H54 (cell line): ENCODE measurements around the gene AZU1.
"Not testable (repeated sequence)": the region's sequence is repeated elsewhere in the genome, so short reads cannot be mapped to it uniquely, and the experiment has no call there.

Experiments
- DNase-seq: peaks from one replicate; pipeline ENCODE4 v3.0.0; 2011; ENCODE audit warnings: low spot score, mixed read lengths; ENCODE audit not compliant: insufficient read length
- FAIRE-seq: peaks from 3 replicates; lab custom pipeline; 2011; peaks lifted over from hg19 to GRCh38; lab: Jason Lieb, UNC
- POLR2A ChIP-seq: IDR thresholded peaks from 2 replicates; pipeline ENCODE4 v1.6.1; 2011; ENCODE audit warnings: low read depth, mild to moderate bottlenecking, low read length

AZU1 gene

DNA sequence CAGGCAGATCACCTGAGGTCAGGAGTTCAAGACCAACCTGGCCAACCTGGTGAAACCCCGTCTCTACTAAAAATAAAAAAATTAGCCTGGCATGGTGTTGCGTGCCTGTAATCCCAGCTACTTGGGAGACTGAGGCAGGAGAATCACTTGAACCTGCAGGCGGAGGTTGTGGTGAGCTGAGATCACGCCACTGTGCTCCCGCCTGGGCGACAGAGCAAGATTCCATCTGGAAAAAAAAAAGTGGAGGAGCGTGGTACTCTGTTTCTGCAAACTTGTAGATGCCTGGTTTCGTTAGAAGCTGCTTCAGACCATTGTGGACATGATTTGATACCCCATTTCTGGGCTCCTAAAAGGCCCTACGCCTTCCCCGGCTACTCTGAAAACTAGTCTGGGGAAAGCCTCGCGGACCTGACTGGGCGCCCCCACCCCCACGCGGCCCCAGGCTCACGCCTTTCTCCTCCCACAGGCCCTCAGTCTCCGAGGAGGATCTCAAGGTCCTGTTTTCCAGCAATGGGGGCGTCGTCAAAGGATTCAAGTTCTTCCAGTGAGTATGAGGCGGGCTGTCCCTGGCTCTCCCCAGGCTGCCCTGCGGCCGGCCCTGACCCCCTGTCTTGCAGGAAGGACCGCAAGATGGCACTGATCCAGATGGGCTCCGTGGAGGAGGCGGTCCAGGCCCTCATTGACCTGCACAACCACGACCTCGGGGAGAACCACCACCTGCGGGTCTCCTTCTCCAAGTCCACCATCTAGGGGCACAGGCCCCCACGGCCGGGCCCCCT lies 17.4 kb upstream of the AZU1 start:
- peak; percentile 18 for DNase-seq
- no peak for FAIRE-seq
- TF ChIP-seq POLR2A = no peak

DNA sequence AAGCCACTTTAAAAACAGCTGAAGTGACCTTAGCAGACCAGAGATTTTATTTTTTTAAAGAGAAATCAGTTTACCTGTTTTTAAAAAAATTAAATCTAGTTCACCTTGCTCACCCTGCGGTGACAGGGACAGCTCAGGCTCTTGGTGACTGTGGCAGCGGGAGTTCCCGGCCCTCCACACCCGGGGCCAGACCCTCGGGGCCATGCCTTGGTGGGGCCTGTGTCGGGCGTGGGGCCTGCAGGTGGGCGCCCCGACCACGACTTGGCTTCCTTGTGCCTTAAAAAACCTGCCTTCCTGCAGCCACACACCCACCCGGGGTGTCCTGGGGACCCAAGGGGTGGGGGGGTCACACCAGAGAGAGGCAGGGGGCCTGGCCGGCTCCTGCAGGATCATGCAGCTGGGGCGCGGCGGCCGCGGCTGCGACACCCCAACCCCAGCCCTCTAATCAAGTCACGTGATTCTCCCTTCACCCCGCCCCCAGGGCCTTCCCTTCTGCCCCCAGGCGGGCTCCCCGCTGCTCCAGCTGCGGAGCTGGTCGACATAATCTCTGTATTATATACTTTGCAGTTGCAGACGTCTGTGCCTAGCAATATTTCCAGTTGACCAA lies 16.7 kb upstream of the AZU1 start:
- no peak for FAIRE-seq
- no peak for TF ChIP-seq POLR2A
- DNase-seq = no peak

DNA sequence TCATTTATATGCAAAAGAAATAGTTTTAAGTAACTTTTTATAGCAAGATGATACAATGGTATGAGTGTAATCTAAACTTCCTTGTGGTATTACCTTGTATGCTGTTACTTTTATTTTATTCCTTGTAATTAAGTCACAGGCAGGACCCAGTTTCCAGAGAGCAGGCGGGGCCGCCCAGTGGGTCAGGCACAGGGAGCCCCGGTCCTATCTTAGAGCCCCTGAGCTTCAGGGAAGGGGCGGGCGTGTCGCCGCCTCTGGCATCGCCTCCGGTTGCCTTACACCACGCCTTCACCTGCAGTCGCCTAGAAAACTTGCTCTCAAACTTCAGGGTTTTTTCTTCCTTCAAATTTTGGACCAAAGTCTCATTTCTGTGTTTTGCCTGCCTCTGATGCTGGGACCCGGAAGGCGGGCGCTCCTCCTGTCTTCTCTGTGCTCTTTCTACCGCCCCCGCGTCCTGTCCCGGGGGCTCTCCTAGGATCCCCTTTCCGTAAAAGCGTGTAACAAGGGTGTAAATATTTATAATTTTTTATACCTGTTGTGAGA lies 16.1 kb upstream of the AZU1 start:
- no peak for TF ChIP-seq POLR2A
- FAIRE-seq (no peak), DNase-seq (no peak)

DNA sequence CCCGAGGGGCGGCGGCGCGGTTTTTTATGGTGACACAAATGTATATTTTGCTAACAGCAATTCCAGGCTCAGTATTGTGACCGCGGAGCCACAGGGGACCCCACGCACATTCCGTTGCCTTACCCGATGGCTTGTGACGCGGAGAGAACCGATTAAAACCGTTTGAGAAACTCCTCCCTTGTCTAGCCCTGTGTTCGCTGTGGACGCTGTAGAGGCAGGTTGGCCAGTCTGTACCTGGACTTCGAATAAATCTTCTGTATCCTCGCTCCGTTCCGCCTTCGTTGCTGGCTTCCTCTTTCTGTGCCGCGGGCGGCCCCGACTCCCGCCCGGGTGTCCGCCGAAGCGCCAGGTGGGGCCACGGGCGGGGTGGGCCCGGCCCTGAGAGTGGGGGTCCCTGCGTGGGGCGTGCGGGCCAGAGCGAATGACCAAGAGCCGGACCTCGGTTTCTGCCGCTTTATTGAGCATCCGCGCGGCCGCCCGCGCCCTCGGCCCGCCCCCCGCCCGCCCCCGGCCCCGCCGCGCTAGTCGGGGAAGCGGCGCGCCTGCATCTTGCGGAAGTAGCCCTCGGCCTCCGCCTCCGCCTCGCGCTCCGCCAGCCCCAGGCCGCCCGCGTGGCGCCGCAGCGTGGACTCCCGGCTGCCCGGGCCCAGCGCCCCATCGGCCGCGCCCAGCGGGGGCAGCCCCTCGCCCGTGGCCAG lies 15.4 kb upstream of the AZU1 start:
- FAIRE-seq = no peak
- no peak for DNase-seq
- TF ChIP-seq POLR2A = no peak

DNA sequence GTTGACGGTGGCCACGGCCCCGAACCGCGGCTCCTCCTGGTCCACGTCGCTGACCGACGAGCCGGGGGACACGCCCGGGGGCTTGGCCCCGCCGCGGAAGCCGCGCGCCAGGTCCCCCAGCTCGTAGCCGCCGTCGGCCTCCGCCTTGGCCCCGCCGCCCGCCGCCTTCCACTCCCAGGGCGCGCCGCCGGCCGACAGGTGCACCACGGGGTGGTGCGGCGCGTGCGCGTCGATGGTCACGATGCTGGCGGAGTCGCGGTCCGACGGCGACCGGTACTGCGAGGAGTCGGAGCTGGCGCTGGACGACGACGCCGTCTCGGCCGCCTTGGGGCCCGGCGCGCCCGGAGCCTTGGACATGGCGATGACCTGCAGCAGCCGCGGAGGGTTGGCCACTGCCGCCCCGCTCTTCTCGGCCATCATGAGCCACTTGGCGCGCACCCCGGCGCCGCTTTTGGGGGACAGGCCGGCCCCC lies 14.9 kb upstream of the AZU1 start:
- no peak for DNase-seq
- no peak for FAIRE-seq
- no peak for TF ChIP-seq POLR2A

DNA sequence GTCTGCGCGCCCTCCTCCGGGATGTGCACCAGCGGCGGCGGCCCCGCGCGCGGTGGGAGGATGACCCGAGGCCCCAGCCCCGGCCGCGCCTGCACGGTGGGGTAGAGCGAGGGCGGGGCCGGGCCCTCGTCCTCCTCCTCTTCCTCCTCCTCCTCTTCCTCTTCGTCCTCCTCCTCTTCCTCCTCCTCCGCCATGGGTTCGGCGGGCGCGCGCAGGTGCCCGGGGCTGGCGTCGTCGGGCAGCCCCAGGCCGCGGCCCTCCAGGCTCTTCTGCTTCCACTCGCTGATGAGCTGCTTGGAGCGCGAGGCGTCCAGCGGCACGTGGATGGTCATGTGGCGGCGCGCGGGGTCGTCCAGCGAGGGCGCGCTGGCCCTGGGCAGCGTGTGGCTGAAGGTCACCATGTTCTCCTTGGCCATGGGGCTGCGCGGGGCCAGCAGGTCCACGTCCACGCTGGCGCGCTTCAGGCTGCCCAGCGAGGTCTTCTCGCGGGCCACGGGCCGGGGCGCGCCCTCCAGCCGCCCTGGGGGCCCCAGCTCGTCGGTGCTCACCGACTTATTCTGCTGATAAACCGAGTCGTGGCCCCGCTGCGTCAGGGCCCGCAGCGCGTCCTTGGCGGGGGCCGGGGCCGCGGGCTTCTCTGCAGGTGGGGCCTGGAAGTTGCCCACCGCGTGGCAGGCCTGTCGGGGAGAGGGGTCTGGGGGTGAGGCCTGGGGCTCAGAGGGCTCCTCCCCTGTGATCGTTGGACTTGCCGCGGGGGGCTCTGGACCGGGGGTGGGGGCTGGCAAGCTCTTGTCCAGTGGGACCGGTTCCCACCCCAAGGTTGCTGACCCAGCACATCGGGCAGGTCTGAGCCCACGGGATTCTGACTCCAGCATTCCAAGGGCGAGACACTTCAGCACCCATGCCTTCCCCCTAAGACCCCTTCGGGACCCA lies 14.2 kb upstream of the AZU1 start:
- no peak for TF ChIP-seq POLR2A
- no peak for DNase-seq
- no peak for FAIRE-seq

DNA sequence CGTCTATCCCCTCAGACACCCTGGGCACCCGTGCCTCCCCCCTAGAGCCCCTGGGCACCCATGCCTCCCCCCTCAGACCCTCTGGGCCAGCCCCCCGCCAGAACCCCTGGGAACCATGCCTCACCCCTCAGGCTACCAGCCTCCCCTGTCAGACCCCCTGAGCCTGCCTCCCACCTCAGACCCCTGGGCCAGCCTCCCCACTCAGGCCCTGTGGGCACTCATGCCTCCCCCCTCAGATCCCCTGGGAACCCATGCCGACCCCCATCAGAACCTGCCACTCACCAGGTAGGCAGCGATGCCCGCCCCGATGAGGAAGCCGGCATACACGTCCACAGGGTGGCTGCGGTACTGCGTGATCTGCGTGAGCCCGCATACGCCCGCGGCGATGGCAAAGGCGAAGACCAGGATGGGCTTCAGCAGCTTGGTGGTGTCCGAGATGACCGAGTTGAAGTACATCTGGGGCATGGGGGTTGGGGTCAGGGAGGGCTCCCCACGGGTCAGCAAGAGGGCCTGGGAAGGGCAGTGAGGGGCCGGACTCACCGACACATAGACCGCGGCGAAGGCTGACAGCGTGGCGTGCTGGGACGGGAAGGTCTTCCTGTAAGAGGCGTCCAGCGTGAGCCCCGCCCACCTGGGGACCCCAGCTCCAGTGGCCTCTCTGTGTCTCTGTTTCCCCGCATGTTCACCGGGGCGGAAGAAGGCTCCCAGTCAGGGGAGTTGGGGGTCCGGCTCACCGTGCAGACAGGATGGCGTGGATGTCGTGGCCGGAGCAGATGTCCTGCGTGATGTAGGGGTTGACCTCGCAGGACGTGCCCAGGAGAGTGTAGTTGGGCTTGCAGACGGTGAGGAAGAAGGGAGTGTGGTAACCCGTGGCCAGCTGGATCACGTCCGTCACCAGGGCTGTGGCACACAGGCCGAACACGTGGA lies 13.2 kb upstream of the AZU1 start:
- DNase-seq (peak; percentile 17), FAIRE-seq (no peak)

DNA sequence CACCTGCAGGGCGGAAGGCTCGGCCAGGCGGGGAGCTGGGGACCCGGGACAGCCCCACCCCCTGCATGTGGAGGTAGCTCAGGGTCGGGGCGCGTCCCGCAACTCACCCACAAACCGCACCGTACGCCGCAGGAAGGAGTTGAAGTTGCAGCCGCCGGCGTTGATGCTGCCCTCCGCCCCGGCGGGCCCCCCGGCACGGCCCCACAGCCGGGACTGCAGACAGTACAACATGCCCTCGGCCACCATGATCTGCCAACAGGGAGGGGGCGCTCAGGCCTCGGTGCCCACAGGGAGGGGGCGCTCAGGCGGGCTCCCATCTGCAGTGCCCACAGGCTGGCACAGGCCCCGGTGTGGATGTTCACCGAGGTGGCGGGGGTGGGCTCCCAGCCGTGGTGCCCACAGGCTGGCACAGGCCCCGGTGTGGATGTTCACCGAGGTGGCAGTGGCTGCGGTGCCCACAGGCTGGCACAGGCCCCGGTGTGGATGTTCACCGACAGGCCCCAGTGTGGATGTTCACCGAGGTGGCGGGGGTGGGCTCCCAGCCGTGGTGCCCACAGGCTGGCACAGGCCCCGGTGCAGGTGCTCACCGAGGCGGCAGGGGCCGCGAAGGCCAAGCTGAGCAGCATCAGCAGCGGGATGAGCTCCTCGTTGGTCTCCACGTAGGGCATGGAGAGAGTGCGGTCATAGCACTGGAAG lies 12.4 kb upstream of the AZU1 start:
- no peak for FAIRE-seq
- TF ChIP-seq POLR2A = no peak
- no peak for DNase-seq

More for the DNA sequence above, 13.2 kb upstream of the AZU1 start:
- no peak for TF ChIP-seq POLR2A

DNA sequence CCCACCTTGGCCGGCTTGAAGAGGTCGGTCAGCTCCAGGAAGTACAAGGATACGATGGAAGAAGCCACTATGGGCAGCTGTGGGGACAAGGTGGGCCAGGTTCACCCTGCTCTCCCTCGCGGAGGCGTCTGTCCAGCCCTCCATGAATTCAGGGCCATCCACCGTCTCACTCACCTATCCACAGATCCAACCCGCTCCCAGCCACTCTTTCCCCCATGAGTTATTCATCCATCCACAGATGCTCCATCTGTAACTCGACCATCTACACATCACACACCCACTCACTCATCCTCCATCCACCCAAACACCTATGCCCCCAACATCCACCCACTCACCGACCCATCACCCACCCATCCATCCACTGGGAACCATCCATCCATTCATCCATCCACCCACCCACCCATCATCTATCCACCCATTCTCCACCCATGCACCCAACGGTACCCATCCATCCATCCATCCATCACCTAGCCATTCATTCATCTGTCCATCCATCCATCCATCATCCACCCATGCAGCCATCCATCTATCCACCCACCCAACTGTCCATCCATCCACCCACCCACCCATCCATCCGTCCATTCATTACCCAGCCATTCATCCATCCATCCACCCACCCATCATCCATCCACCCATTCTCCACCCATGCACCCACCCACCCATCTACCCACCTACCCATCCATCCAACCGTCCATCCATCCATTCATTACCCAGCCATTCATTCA lies 11.7 kb upstream of the AZU1 start:
- no peak for TF ChIP-seq POLR2A
- no peak for FAIRE-seq
- DNase-seq = peak; percentile 33

DNA sequence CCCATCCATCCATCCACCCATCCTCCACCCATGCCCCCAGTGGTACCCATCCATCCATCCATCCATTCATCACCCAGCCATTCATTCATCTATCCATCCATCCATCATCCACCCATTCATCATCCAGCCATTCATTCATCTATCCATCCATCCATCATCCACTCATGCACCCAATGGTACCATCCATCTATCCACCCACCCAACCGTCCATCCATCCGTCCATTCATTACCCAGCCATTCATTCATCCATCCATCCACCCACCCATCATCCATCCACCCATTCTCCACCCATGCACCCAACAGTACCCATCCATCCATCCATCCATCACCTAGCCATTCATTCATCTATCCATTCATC lies 11.2 kb upstream of the AZU1 start:
- TF ChIP-seq POLR2A = no peak
- no peak for DNase-seq
- FAIRE-seq = no peak

DNA sequence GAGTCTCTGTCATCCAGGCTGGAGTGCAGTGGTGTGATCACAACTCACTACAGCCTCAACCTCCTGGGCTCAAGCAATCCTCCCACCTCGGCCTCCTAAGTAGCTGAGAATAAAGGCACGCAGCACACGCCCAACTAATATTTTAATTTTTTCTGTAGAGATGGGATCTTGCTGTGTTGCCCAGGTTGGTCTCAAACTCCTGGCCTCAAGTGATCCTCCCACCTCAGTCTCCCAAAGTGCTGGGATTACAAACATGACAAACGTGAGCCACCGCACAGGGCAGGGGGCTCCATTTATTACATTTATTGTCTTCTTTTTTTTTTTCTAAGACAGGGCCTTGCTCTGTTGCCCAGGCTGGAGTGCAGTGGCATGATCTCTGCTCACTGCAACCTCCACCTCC lies 7.4 kb upstream of the AZU1 start:
- FAIRE-seq, DNase-seq: not testable (repeated sequence)
